HG02642 (cell line): Measurements from ENCODE around the gene GAPVD1.
"Not testable (repeated sequence)": the region's sequence is repeated elsewhere in the genome, so short reads cannot be mapped to it uniquely, and the experiment has no call there.

Source experiments
- ATAC-seq: cut with Tn5 transposase; IDR thresholded peaks from one replicate; pipeline ENCODE4 v1.9.1; 2021; ENCODE audit warnings: mild to moderate bottlenecking; ENCODE audit not compliant: unreplicated experiment, poor library complexity

GAPVD1 gene

DNA sequence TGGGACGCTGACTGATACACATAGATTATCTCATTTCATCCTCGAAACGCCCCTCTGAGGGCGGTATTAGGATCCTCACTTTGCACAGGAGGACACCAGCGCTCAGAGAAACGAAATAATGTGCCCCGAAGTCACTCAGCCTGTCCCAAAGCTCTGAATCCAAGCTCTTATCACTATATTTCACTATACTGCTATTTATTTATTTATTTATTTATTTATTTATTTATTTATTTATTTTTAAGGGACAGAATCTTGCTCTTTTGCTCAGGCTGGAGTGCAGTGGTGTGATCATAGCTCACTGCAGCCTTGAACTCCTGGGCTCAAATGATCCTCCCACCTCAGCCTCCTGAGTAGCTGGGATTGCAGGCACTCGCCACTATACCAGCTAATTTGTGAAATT is 138.6 kb downstream of the GAPVD1 start:
- not testable (repeated sequence) for ATAC-seq

- no peak for ATAC-seq
Observed at GRCh38 chr9:125400725-125401716, 139.4 kb downstream of the GAPVD1 start.

DNA sequence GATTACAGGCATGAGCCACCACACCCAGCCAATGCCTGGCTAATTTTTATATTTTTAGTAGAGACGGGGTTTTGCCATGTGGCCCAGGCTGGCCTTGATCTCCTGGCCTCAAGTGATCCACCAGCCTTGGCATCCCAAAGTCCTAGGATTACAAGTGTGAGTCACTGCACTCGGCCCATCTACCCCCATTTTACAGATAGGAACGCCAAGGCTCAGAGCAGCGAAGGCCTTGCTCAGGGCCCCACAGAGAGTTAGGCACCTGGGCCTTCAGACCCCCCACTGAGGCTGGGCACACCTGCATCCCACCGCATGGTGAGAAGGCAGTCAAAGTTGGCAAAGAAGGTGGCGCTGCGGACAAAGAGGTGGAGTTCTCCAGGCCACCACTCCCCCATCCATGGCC is 143.1 kb downstream of the GAPVD1 start:
- no peak for ATAC-seq

GRCh38 chr9:125405938-125406809 is 144.5 kb downstream of the GAPVD1 start:
- no peak for ATAC-seq

DNA sequence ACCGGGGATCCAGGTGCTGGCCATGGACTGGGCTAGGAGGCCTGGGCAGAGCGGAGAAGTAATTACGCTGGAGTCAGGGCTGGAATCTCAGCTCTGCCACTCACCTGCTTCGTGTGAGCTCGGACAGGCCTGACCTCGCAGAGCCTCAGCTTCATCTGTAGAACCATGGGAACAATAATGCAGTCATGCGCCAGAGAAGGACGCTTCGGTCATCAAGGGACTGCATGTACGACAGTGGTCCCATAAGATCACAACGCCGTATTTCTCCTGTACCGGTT is 145.1 kb downstream of the GAPVD1 start:
- no peak for ATAC-seq

DNA sequence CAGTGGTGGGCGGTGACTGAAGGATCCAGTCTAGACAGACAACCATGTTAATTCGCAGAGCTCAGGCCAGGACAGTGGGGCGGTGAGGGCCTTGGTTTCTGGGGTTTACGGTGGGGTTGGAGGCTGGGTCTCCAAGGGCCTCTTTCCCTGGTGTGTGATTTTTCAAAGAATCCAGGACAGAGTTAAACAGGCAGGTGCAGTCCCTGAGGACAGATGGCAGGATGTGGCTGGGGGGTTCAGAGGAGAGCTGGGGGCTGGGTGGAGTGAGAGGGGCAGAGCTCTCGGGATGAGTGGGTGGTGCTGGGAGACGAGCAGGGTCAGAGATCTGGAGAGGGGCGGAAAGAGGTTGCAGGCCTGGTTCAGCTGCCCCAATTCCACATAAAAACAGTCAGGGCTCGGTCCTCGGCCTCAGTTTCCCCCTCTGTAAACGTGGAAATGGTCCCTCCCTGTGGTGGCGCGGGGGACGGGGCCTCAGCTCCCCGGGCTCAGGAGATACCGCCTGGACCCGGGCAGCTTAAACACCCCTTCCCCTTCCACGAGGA is 145.9 kb downstream of the GAPVD1 start:
- peak; percentile 23 for ATAC-seq

GRCh38 chr9:125407974-125408900 is 146.6 kb downstream of the GAPVD1 start:
- ATAC-seq: peak; percentile 66

- no peak for ATAC-seq
Observed at GRCh38 chr9:125409217-125409636, 147.6 kb downstream of the GAPVD1 start.

DNA sequence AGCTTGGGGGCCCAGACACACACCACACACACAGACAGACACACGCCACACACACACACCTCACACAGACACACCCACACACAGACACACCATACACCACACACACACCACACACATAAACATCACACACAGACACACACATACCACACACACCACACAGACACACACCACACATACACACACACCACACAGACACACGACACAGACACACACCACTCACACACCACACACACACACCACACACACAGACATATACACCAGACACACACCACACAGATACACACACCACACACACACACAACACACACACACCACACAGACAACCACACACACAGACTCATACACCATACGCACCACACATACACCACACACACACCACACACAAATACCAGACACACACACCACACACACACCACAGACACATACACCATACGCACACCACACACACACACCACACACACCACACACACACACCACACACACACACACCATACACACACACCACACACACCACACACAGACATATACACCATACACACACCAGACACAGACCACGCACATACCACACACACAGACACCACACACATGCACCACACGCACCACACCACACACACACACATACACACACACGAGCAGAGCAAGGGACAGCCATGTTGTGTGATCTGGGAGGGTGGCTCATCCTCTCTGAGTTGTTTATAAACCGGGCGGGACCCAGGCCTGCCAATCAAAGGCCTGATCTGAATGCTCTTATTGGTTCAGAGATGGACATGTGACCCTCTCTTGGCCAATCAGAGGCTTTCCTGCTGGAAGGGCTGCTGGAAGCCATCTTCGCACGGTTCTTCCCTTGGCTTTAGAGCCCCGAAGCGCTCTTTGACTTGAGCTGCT is 148.3 kb downstream of the GAPVD1 start:
- no peak for ATAC-seq

GRCh38 chr9:125410522-125410894 is 148.9 kb downstream of the GAPVD1 start:
- ATAC-seq: no peak

DNA sequence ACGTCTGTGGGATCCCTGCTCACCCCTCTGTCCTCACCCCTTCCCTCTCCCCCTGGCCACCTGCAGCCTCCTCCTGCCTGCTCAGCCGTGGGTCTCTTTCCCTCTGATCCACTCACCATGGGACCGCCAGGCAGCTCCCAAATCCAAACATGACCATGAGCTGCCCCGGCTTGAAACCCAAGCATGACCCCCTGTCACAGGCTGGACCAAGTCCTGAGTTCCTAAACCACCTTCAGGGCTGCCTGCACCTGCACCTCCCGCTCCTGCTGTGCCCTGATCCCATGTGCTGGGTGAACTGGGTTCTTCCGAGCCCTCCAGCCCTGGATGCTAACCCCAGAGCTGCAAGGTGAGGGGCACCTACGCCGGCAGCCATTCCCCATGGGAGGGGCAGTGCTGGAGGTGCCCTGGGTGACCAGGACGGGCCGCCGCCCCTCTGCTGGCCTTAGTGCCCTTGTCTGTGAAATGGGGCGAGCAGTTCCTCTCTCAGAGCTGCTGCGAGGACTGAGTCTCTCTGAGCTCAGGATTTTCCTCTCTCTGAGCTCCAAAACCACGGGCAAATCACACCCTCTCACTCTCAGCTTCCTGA is 149.6 kb downstream of the GAPVD1 start:
- ATAC-seq: no peak

- no peak for ATAC-seq
Observed at GRCh38 chr9:125412166-125412565, 150.5 kb downstream of the GAPVD1 start.

GRCh38 chr9:125413579-125413978 is 152.0 kb downstream of the GAPVD1 start:
- ATAC-seq: no peak

DNA sequence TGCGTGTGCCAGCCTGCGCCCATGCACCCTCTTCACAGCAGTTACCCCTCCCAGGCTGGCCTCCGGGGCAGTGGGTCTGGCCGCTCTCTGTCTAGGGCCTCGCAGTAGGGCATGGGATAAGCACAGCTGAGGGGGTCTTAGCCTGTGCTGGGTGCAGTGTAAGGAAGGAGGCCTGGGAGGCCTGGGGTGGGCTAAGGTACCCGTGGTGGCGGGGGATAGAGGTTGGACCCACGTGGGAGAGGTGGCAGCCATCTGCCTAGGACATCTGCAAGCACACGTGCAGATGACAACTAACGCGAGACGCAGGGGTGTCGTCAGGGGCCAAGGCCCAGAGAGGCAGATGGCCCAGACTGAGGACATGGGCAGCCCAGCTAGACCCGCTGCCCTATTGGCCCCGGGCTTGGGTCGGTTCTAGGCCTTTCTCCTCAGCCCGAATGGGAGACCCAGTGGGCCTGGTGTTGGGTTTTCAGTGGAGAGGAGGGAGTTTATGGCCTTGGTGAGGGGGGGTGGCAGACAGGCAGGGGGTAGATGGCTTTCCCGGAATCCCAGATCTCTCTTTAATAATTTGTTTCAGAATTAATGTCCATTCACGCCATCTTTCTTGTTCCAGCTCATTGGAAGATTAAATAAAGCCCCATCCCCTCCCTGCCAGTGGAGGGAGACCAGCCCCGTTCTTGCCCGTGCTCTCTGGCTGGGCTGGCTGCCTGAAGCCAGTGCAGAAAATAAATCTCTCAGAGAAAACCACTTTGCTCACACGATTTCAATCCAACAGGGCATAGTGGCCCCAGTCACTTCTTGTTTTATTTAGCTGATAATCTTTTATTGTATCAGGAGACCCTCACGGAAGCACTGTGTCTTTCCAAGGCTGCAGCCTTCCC is 154.2 kb downstream of the GAPVD1 start:
- ATAC-seq: no peak

GRCh38 chr9:125416517-125416916 is 154.9 kb downstream of the GAPVD1 start:
- no peak for ATAC-seq
